GM12801 (cell line): Measurements from ENCODE around the gene TIMM10.

ENCODE experiments used
- CTCF ChIP-seq: IDR thresholded peaks from one replicate; pipeline ENCODE4 v1.5.1; 2011; ENCODE audit warnings: control low read depth; ENCODE audit not compliant: insufficient read length; ENCODE audit errors: extremely low read depth

TIMM10 gene

DNA sequence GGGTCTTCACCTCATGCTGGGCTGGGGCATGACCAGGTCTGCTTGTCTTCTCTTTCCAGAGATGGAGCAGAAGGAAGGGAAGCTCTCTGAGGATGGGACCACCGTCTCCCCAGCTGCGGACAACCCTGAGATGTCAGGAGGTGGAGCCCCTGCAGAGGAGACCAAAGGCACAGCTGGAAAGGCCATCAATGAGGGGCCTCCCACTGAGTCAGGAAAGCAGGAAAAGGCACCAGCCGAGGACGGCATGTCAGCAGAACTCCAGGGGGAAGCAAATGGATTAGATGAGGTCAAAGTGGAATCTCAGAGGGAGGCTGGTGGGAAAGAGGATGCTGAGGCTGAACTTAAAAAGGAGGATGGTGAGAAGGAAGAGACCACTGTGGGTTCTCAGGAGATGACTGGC is 12.0 kb upstream of the TIMM10 start:
- no peak for TF ChIP-seq CTCF

GRCh38 chr11:57541169-57541568 is 10.6 kb upstream of the TIMM10 start:
- no peak for TF ChIP-seq CTCF

DNA sequence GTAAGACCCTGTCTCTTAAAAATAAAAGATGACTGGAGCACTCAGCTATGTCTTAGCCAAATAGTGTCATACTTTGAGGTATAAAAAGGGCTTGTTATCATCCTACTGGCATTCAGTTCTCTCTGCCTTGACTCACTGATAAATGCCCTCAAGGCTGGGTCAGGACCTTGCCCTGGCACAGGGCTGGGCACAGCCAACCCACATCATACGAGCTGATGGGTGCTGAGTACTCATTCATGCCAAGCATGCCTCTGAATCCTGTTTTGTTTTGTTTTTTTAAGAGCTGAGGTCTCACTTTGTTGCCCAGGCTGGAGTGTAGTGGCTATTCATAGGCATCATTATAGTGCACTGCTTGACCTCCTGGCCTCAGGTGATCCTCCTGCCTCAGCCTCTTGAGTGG is 8.8 kb upstream of the TIMM10 start:
- TF ChIP-seq CTCF: no peak

- no peak for TF ChIP-seq CTCF
Observed at GRCh38 chr11:57536947-57537619, 6.5 kb upstream of the TIMM10 start, which contains the start of gene SMTNL1. Gene SMTNL1 (plus strand): TSS chr11:57537595. CDS start chr11:57542643, 5,048 bp downstream.

DNA sequence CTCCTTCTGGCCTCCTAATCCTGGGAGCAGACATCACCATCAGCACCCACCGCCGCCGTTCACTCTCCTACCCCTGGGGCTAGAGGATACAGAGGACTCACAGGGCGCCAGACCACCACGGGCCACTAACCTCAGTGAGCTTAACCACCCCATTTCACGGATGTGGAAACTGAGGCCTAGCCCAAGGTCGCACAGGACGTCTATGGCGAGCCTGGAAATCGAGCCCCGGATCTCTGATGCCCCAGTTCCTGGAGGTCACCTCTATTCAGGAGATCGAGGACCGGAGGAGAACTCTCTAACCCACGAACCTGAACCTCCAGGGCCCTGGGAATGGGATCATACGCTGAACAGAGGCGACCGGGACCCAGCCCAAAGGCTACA is 349 bp downstream of the TIMM10 start:
- TF ChIP-seq CTCF: no peak

DNA sequence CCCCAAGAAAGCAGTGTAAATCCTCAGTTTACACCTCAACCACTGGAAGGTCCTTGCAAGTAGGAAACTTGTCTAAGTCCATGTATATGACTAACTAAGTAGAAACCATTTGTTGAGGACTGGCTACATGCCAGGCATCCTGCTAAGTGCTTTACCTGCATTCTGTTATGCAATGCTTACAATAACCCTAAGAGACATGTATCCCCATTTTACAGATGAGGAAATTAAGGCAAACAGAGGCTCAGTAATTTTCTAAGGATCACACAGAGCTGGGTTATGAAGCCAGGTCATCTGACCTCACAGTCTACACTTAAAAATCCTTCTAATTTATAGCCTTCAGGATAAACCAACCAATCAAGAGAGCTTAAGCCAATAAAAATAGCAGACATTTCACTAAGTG is 1.5 kb downstream of the TIMM10 start:
- no peak for TF ChIP-seq CTCF

DNA sequence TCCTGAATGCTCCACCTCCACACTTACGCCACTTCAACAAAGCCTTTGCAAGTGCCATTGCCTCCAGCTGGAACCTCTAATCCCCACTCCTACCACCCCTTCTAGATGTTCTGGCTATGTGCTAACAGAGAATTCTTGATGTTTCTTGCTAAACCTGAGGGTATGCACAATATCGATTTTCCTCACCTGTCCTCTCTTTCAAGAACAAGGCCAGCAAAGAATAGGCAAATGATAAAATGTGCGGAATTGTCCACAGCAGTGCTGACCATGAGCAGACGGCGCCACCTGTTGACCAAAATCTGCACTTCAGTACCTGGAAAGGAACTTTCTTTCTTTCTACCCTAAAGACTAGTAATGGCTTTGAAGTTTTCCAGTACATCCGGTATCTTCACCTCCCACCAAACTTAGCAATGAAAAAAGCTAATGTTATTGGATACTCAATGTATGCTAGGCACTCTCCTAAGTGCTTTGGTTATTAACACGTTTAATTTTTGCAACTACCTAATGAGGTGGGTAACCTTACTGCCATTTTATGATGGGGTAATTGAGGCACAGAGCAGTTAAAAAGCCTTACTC is 3.4 kb downstream of the TIMM10 start:
- TF ChIP-seq CTCF: peak; percentile 38

- TF ChIP-seq CTCF: no peak
Observed at GRCh38 chr11:57523419-57523818, 7.1 kb downstream of the TIMM10 start.
